Prostate gland (tissue), 2 donors: ENCODE data around the gene VWA8. TPM values are rescaled to one million over a fixed set of nuclear protein-coding genes. Genes with fewer than 3 reads are reported as not detected.

Experiments
- DNase-seq: peaks from one replicate; pipeline ENCODE4 v3.0.0-alpha.2; 2019; ENCODE audit warnings: low spot score
- H3K27ac ChIP-seq, 2 donors: fragments of 200-600 bp; sonication (generic); 2 replicates each; pipeline ENCODE4 v1.5.1; 2017 to 2019
- H3K27me3 ChIP-seq: fragments of 200-600 bp; sonication (generic); replicated peaks from 2 replicates; pipeline ENCODE4 v1.5.1; 2019; ENCODE audit not compliant: insufficient read depth
- H3K36me3 ChIP-seq, 2 donors: fragments of 200-600 bp; sonication (generic); 1 replicate in 1 of 2; 2 replicates in 1 of 2; pipeline versions ENCODE4 v1.5.1 to v1.8.1; 2017 to 2019
- H3K4me1 ChIP-seq: fragments of 200-600 bp; sonication (generic); replicated peaks from 2 replicates; pipeline ENCODE4 v1.5.1; 2019
- H3K4me3 ChIP-seq, 2 donors: fragments of 200-600 bp; sonication (generic); 2 replicates each; pipeline ENCODE4 v1.5.1; 2017 to 2019
- H3K9me3 ChIP-seq: fragments of 200-600 bp; sonication (generic); 2 replicates; pipeline ENCODE4 v1.5.1; 2017
- POLR2A ChIP-seq: fragments of 450-650 bp; IDR thresholded peaks from one replicate; pipeline ENCODE4 v1.6.1; 2016; ENCODE audit warnings: antibody characterized with exemption, mild to moderate bottlenecking
- POLR2AphosphoS5 ChIP-seq: sonication (generic); formaldehyde crosslinking; IDR thresholded peaks from one replicate; pipeline ENCODE4 v1.6.1; 2017; ENCODE audit warnings: antibody characterized with exemption
- WGBS: methylation state at CpG from one replicate; pipeline ENCODE4 v1.1.5; 2018; 5-methylcytosine and 5-hydroxymethylcytosine counted together
- intact Hi-C: fragments of 100-400 bp; cut with DNase I; formaldehyde crosslinking; loops from one replicate; pipeline ENCODE4 v1.14.2; 2022
- total RNA-seq, 2 donors: library from RNA; depleted of rRNA; stranded (reverse); fragments of >200 nt; gene quantifications; one replicate each; pipeline ENCODE4 v1.1.0, GENCODE V29; 2016
- TF ChIP-seq, protein P1 (sequence below), 4 experiments: fragments of 200-600 bp in 2 of 4; fragments of 450-650 bp in 2 of 4; sonication (generic) in 2 of 4; IDR thresholded peaks; 1 replicate in 3 of 4; 2 replicates in 1 of 4; pipeline ENCODE4 v1.5.1; 2016 to 2019; ENCODE audit warnings: antibody characterized with exemption in 4 of 4, mild to moderate bottlenecking in 2 of 4, moderate library complexity in 2 of 4

VWA8 gene
- 10 to 100 TPM; 18.1 to 21.8 TPM for total RNA-seq

GRCh38 chr13:41960637-41961465 is at the start of gene VWA8:
Gene VWA8 (minus strand): TSS chr13:41961109. CDS start chr13:41961015, 94 bp downstream.
- Histone ChIP-seq H3K4me3 (peak within 1 kb of the TSS; percentile 54 to 59), H3K4me1 (peaks cover 4% of the 10 kb centered on the region), H3K36me3 (no peaks in the 10 kb centered on the region), H3K27ac (peak within 1 kb of the TSS; percentile 77 to 82), H3K27me3 (no peaks in the 10 kb centered on the region), H3K9me3 (no peaks in the 10 kb centered on the region)
- intact Hi-C loops, result loop anchor here (5.0 to 10.0 kb wide), 2 partner anchors 86 to 286 kb away; partner anchors contain the start of gene DGKH
- TF ChIP-seq POLR2AphosphoS5, result peak; percentile 13
- no peak for TF ChIP-seq POLR2A
- TF ChIP-seq, protein P1, sequence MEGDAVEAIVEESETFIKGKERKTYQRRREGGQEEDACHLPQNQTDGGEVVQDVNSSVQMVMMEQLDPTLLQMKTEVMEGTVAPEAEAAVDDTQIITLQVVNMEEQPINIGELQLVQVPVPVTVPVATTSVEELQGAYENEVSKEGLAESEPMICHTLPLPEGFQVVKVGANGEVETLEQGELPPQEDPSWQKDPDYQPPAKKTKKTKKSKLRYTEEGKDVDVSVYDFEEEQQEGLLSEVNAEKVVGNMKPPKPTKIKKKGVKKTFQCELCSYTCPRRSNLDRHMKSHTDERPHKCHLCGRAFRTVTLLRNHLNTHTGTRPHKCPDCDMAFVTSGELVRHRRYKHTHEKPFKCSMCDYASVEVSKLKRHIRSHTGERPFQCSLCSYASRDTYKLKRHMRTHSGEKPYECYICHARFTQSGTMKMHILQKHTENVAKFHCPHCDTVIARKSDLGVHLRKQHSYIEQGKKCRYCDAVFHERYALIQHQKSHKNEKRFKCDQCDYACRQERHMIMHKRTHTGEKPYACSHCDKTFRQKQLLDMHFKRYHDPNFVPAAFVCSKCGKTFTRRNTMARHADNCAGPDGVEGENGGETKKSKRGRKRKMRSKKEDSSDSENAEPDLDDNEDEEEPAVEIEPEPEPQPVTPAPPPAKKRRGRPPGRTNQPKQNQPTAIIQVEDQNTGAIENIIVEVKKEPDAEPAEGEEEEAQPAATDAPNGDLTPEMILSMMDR (IDR thresholded peaks at IDR 0.05), result no peak
- peak; percentile 60 for DNase-seq
- WGBS, result under 1% methylated on average over 48 of the region's 83 CpGs

DNA sequence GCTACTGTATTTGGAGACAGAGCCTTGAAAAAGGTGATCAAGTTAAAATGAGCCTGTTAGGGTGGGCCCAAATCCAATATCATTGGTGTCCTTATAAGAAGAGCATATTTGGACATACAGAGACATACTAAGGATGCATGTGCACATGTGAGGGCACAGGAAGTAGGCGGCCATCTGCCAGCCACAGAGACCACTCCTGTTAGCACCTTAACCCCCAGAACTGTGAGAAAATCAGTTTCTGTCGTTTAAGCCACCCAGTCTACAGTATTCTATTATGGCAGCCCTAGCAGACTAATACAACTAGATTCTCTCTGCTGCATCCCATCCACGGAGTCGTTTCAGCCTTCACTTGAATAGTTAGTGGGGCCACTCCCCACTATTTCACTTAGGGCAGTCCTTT is 48.1 kb upstream of the VWA8 start:
- TF ChIP-seq, protein P1 (IDR thresholded peaks at IDR 0.05), result no peak
- TF ChIP-seq POLR2AphosphoS5 (no peak), POLR2A (no peak)
- intact Hi-C loops, result no loop called here
- Histone ChIP-seq H3K9me3 (no peaks in the 10 kb centered on the region), H3K4me1 (no peaks in the 10 kb centered on the region), H3K4me3 (no peak overlapping the region), H3K27me3 (no peaks in the 10 kb centered on the region), H3K27ac (no peak overlapping the region), H3K36me3 (no peaks in the 10 kb centered on the region)
- 87% methylated on average over 4 of the region's 4 CpGs for WGBS
- DNase-seq, result no peak

DNA sequence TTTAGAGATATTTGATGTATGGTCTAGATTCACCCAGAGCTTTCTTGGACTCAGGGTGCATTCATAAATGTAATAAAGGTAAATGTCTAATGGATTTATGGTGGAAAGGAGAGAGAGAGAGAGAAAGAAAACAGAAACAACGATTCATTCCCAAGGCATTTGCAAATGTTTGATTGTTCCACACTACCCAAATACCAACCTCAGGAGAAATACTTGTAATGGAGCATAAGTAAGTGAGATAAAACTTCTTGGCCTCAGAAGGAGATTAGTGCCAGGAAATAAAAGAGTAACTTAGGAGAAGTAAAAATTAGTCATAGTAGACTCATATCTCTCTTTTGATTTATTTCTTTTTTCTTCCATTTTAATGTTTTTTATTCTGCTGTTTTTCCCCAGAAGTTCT is 46.9 kb upstream of the VWA8 start:
- DNase-seq, result no peak
- H3K36me3 ChIP-seq, result no peaks in the 10 kb centered on the region
- H3K27me3 ChIP-seq, result no peaks in the 10 kb centered on the region
- 45% methylated on average over 1 of the region's 1 CpG for WGBS
- intact Hi-C loops, result no loop called here
- TF ChIP-seq, protein P1 (IDR thresholded peaks at IDR 0.05), result no peak
- TF ChIP-seq POLR2AphosphoS5 (no peak), POLR2A (no peak)
- no peaks in the 10 kb centered on the region for H3K4me1 ChIP-seq
- no peaks in the 10 kb centered on the region for H3K9me3 ChIP-seq
- H3K4me3 ChIP-seq, result no peak overlapping the region
- H3K27ac ChIP-seq, result no peak overlapping the region

DNA sequence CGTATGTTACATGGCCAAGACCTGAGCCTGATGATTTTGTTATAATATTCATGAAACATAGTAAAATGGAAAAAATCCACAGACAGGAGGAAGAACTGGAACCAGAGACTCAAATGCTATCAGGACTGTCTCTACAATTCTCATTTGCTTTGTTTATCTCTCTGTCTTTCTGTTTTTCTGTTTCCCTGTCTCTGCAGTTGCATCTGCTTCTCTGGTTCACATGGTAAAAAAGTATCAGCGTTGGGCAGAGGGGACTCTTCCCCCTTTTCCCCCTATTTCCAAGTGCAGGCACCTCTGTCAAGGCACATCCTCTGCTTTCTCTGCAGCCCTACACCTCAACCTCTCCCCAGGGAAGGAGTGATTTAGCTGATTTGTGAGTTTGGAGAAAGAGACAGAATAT is 41.2 kb upstream of the VWA8 start:
- H3K4me3 ChIP-seq, result no peak overlapping the region
- WGBS, result 69% methylated on average over 2 of the region's 2 CpGs
- intact Hi-C loops, result no loop called here

More for the DNA sequence above, 41.2 kb upstream of the VWA8 start:
- H3K36me3 ChIP-seq, result no peaks in the 10 kb centered on the region
- H3K27me3 ChIP-seq, result no peaks in the 10 kb centered on the region
- no peaks in the 10 kb centered on the region for H3K4me1 ChIP-seq
- TF ChIP-seq POLR2AphosphoS5, result no peak
- TF ChIP-seq POLR2A, result no peak
- TF ChIP-seq, protein P1 (IDR thresholded peaks at IDR 0.05), result no peak
- no peak overlapping the region for H3K27ac ChIP-seq
- H3K9me3 ChIP-seq, result no peaks in the 10 kb centered on the region
- no peak for DNase-seq
